ENCODE results near the gene CXCL17.

Gene CXCL17

DNA sequence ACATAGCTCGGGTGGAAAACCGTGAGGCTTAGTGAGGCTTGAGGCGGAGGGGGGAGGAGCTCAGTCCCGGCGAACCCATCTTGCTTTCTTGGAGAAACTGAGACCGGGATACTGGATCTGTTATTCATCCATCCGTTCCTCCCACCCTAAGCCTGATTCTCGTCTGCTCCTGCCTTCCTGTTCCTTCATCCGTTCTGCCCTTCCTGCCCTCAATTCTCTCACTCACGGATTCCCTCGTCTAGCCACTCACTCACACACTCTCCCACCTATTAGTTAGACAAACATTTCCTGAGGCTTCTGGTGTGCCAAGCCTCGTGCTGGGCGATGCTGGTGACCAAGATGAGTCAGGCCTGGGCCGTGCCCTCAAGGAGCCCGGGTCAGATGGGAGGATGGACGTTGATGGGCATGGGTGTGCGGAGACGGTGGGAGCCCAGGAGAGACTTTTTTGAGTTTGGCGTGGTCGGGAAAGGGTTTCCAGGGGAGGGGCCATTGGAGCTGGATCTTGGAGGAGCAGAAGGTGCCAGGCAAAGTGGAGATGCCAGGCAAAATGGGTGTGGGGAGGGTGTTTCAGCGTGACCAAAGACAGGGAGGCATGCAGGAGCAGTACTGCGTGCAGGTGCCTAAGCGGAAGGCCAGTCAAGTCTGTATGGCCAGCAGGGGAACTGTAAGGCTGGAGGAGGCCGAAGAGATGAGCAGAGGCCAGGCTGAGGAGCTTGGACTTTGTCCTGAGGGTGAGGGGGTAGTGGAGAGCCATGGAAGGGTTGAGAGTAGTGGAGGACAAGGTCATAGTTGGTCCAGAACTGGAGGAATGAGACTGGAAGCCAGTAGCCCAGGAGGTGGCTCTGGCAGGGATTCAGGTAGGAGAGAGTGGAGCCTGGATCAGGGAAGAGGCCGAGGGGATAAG is 45.2 kb downstream of the CXCL17 start:
- no peak for DNase-seq

DNA sequence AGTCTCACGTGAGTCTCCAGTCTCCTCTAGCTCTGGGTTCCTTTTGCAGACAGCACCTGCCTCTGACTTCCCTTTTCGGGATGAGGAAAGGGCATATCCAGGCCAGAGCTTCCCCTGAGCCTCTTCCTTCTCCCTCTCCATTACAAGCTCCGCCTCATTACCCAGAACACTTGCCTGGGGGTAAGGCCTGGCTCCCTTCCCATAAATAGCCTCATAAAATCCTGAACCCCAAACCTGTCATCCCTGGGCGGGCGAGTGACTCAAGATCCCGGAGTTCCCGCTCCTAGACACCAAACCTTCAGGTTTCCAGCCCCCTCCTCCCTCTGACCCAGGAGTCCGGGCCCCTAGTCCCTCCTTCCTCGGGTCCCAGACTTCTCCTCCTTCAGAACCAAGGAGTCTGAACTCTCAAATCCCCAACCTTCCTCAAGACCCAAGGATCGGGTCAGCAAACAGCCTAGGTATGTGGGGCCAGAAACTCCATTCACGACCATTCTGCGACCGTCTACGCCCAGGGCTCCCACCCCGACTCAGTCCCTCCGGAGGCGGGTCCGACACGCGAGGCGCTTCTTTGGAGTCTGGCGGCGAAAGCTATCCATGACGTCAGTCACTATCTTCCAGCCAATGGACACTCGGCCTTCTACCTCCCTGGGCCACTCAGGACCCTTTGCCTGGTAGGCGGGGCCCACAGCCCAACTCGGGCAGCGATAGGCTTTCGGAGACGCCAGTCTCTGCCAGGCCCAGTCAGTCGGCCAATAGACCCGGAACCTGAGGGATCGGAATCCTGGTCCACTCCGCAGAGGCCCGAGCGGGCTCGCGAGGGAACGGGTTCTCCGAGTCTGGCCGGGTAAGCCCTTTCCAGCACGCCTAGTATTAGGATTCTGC is 46.1 kb downstream of the CXCL17 start:
- DNase-seq: peak; percentile 99

DNA sequence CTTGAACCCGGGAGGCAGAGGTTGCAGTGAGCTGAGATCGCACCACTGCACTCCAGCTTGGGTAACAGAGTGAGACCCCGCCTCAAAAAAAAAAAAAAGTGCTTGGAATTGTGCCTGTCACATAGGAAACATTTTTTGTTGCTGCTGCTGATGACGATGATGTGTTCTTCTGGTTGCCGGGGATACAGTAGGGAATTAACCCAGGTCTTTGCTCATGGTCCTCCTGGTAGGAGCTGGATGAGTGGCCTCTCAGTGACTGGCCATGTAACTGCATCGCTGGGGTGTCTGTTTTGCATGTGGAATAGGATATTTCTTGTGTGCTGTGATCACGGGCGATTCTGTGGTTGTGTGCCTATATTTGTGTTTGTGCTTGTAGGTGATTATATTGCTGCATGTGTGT is 48.0 kb downstream of the CXCL17 start:
- no peak for DNase-seq

DNA sequence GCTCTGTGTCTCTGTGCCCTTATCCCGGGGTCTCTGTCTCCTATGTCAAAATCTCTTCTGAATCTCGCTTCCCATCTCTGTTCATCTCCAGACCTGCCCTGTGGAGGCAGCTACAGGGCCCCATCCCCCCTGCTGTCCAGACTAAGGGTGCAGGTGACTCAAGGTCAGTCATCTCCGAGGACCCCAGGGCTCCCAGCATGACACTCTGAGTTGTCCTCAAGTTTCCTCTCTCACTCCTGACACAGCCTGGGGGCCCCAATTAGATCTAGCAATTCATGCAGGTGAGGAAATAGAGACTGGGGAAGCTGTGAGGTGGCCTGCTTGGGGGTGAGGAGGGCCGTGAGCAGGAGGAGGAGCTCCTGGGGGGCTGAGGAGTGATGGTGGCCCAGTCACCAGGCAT is 50.6 kb downstream of the CXCL17 start:
- no peak for DNase-seq

DNA sequence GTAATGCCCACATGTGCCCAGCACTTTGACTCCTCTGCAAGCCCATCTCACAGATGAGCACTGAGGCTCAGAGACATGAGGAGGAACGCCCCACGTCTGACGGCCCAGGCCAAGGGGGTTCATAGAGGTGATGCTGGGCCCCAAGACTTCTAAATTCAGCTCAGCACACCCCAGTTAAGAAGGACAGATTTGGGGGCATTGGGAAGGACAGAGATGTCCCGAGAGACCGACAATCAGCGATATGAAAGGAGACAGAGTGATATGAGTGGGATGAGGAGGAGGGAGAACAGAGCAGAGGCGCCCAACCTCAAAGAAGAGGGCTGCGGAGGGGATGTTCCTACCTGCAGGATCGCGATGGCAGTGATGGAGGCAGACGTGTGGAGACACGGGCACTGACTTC is 52.8 kb downstream of the CXCL17 start, which contains the start of gene CNFN:
CNFN (minus strand) TSS at position 399 of the 400 bp plus-strand sequence. CDS start 1,260 bp downstream, outside the sequence.
- DNase-seq: no peak

DNA sequence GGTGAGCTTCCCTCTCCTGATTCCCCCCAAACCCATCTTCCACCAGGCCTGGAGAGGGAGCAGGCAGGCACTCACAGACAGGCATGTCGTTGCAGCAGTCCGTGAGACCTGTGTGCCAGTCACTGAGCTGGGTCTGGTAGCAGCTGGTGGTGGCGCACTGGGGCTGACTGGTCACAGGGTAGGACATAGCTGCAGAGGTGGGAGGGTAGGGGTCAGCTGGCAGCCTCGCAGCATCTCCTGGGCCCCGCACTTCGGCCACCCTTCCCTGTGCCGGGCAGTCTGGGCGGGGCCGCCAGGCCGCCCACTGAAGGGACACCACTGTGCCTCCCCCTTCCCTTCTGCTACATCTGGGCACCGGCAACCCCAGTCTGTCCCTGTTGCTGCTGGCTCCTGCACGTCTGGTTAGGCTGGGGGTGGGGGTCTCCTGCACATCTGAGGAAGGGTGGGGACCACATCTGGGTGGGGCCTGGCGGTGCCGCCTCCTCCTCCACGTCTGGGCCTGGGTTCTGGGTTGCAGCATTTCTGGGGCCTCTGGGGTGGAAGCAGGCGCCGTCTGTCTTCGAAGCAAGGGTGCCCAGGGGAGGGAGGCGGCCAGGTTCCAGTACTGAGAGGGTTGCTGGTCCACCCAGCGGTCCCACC is 53.8 kb downstream of the CXCL17 start:
- no peak for DNase-seq

DNA sequence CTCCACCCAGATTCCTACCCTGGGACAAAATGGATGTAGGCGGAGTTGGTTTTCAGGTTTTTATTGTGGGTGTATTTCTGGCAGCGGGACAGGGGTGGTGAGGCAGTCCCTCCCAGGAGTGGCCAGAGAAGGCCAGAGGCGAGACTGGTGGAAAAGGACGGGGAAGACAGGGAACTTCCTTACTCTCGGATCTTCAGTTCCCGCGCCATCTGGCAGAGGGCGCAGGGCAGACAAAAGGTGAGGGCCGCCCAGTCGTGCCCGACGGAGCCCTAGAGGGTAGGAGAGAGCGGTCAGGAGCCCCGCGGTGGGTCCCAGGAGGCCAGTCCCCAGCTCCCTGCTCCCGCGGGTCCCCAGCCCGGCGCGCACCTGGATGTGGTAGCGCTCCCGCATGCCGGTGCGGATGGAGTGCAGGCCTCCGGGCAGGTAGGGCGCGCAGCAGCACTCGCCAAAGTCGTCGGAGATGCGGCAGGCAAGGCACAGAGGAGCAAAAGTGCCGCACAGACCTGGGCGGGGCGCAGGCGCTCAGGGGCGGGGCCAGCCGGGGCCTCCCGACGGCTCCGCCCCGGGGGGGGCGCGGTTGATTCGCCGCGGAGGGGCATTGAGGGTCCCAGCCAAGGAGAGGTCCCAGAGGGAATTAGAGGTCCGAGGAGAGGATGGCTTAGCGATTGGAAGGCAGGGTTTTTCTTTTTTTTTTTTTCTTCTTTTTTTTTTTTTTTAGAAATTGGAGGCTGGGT is 55.6 kb downstream of the CXCL17 start:
- peak; percentile 40 for DNase-seq

DNA sequence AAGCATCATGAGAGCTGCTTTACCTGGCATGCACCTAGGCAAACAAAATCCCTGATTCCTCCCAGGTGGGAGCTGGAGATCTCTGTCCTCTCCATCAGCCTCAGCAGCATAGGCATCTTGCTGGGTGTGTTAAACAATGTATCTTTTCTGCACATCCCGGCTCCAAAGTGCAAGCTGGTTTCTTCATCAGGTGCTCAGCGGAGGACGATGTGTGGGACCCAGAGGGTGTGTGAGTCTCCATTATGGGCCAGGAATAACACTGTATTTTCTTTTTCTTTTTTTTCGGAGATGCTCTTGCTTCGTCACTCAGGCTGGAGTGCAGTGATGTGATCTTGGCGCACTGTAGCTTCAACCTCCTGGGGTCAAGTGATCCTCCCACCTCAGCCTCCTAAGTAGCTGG is 62.6 kb downstream of the CXCL17 start:
- DNase-seq: no peak
